ENCODE measurements around the gene MSH5. TPM values are rescaled to one million over a fixed set of nuclear protein-coding genes. Genes with fewer than 3 reads are reported as not detected.

The MSH5 gene
- total RNA-seq, 1 experiment from 2014 or later, result 22.4 TPM

- H3K79me2 ChIP-seq (ENCODE audit: insufficient read depth, low read length), result peaks cover 6% of the 10 kb centered on the region; the same call in 1 of the 2 replicates
- no CpG with 5 or more reads among the region's 4 CpGs for WGBS (ENCODE audit: extremely low coverage, insufficient read length, low lambda C conversion rate)
- H2BK15ac ChIP-seq (ENCODE audit: low read depth, low read length), result no peak overlapping the region
- H4K91ac ChIP-seq (ENCODE audit: insufficient read length, low read depth, low read length), result no peak overlapping the region
- no peak overlapping the region for H4K8ac ChIP-seq (replicated peaks; ENCODE audit: insufficient read length, low read depth, low read length)
- peak overlapping the region in 2 of 3 experiments; percentile 58 to 93; a peak in 2 of 7 replicates for H3K27ac Mint-ChIP-seq
- H3K4me3 Mint-ChIP-seq, result peak overlapping the region in 1 of 2 experiments; percentile 91; a peak in 3 of 5 replicates
- H3K9me3 ChIP-seq (ENCODE audit: control insufficient read depth, low read depth, low read length), result no peaks in the 10 kb centered on the region
- H3K4me1 ChIP-seq (ENCODE audit: insufficient read depth, low read length), result peaks cover 12% of the 10 kb centered on the region
- no peak overlapping the region for H3K14ac ChIP-seq (ENCODE audit: insufficient read depth, low read length)
- no peak overlapping the region for H2BK120ac ChIP-seq (ENCODE audit: low read depth, low read length, poor library complexity, severe bottlenecking)
- H3K56ac ChIP-seq (ENCODE audit: insufficient read length, low read depth, low read length), result no peak overlapping the region
- no peak overlapping the region for H2BK20ac ChIP-seq (ENCODE audit: low read depth, low read length, poor library complexity, severe bottlenecking)
- H3K27me3 ChIP-seq (ENCODE audit: insufficient read depth, low read length), result no peaks in the 10 kb centered on the region
- no peaks in the 10 kb centered on the region; a peak in 2 of 5 replicates for H3K9me3 Mint-ChIP-seq
- no peak overlapping the region for H3K4me2 ChIP-seq (ENCODE audit: insufficient read depth, insufficient read length, low read length)
- H3K4ac ChIP-seq (ENCODE audit: low read depth, low read length), result no peak overlapping the region
- H3K36me3 Mint-ChIP-seq (ENCODE audit: insufficient read depth in 1 of 3, low read depth in 3 of 3), result peaks cover 36 to 46% (median 38%) of the 10 kb centered on the region in 3 experiments
- no peak for DNase-seq
- H2AK5ac ChIP-seq (ENCODE audit: insufficient read length, low read length), result no peak overlapping the region
- H2BK12ac ChIP-seq (ENCODE audit: insufficient read length, low read depth, low read length), result no peak overlapping the region
- H3T11ph ChIP-seq (ENCODE audit: low read length), result no peak overlapping the region
- no peaks in the 10 kb centered on the region for H3K79me1 ChIP-seq (ENCODE audit: insufficient read depth, low read depth, low read length, poor library complexity, severe bottlenecking)
- no peak for TF ChIP-seq CTCF (conservative IDR thresholded peaks at IDR 0.05)
- no peak overlapping the region for H4K5ac ChIP-seq (ENCODE audit: insufficient read length, low read depth, low read length)
- H3K23me2 ChIP-seq (ENCODE audit: insufficient read length, low read depth, low read length, poor library complexity, severe bottlenecking), result peaks cover 30% of the 10 kb centered on the region
- no peak overlapping the region for H2AFZ ChIP-seq (ENCODE audit: low read length)
- no peak overlapping the region for H3K27ac ChIP-seq (ENCODE audit: insufficient read length, low read depth, low read length)
- H3K27me3 Mint-ChIP-seq (ENCODE audit: low read depth), result no peaks in the 10 kb centered on the region
- no peak overlapping the region for H3K23ac ChIP-seq (ENCODE audit: insufficient read length, low read depth, low read length)
- no peaks in the 10 kb centered on the region for H4K20me1 ChIP-seq (ENCODE audit: control insufficient read depth, insufficient read depth, insufficient read length)
- H3K9ac ChIP-seq (ENCODE audit: extremely low read depth, insufficient read length, low read length), result no peak overlapping the region
- H2BK5ac ChIP-seq (ENCODE audit: insufficient read length, low read length), result no peak overlapping the region
- no peak overlapping the region for H3K18ac ChIP-seq (ENCODE audit: insufficient read length, low read depth, low read length)
- peaks cover 49 to 50% of the 10 kb centered on the region in 2 experiments for H3K4me1 Mint-ChIP-seq
Observed at GRCh38 chr6:31733734-31734133, 6.1 kb upstream of the MSH5 start.
